ENCODE measurements around the gene DNAJB6.

DNA sequence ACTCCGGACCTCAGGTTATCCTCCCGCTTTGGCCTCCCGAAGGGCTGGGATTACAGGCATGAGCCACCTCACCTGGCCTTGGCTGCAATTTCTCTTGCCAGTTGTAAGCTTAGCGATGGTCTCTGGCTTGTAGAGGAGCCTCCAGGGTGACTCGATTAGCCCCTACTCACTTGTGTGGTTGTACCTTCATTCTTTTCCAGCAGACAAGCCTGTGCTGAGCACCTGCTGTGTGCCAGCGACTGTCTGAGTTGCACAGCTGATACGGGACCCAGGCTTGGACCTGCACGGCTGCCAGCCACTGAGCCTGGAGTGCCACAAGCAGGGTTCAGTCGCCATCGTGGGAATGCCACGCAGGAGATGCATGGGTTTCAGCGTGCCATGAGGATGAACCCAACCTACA lies 42.0 kb upstream of the DNAJB6 start:
- no peak for TF ChIP-seq GATA2 (IDR thresholded peaks at IDR 0.05; ENCODE audit: low read depth, low read length)
- TF ChIP-seq GATA3 (IDR thresholded peaks at IDR 0.05; ENCODE audit: low read depth, low read length): no peak
